ACHN (cell line): ENCODE results near the gene AKT2.

Experiments used
- DNase-seq: peaks from one replicate; pipeline ENCODE4 v3.0.0-alpha.2; 2015
- in situ Hi-C: cut with HindIII; loops from 2 replicates; pipeline ENCODE4 v1.10.0; 2017; ENCODE audit warnings: low sequenced_read_pairs, low pct_ligation_motif_present, low pct_unique_long_range_greater_than_20kb

The AKT2 gene

GRCh38 chr19:40262422-40262821, 22.7 kb downstream of the AKT2 start:
- no peak for DNase-seq
- in situ Hi-C loops, result no loop called here

- no peak for DNase-seq
- in situ Hi-C loops, result no loop called here
Measured at GRCh38 chr19:40261631-40262030, 23.5 kb downstream of the AKT2 start.

GRCh38 chr19:40257096-40257517, 28.0 kb downstream of the AKT2 start:
- no peak for DNase-seq
- in situ Hi-C loops, result no loop called here

- in situ Hi-C loops, result no loop called here
- DNase-seq, result no peak
Measured at GRCh38 chr19:40256512-40256911, 28.6 kb downstream of the AKT2 start.

- in situ Hi-C loops, result no loop called here
- no peak for DNase-seq
Measured at GRCh38 chr19:40255619-40256166, 29.5 kb downstream of the AKT2 start.

- in situ Hi-C loops, result no loop called here
- DNase-seq, result no peak
Measured at GRCh38 chr19:40254714-40255418, 30.3 kb downstream of the AKT2 start.

GRCh38 chr19:40253611-40254092, 31.5 kb downstream of the AKT2 start:
- in situ Hi-C loops, result no loop called here
- no peak for DNase-seq

- no peak for DNase-seq
- in situ Hi-C loops, result no loop called here
Measured at GRCh38 chr19:40252395-40252794, 32.8 kb downstream of the AKT2 start.

- in situ Hi-C loops, result no loop called here
- DNase-seq, result no peak
Measured at GRCh38 chr19:40251991-40252390, 33.2 kb downstream of the AKT2 start.

GRCh38 chr19:40251244-40251643, 33.9 kb downstream of the AKT2 start:
- in situ Hi-C loops, result no loop called here
- no peak for DNase-seq

- in situ Hi-C loops, result no loop called here
- no peak for DNase-seq
Measured at GRCh38 chr19:40249781-40250180, 35.4 kb downstream of the AKT2 start.

GRCh38 chr19:40249201-40249600, 35.9 kb downstream of the AKT2 start:
- in situ Hi-C loops, result no loop called here

GRCh38 chr19:40247735-40248262, 37.3 kb downstream of the AKT2 start:
- in situ Hi-C loops, result no loop called here
- no peak for DNase-seq

More at GRCh38 chr19:40249201-40249600, 35.9 kb downstream of the AKT2 start:
- DNase-seq, result no peak

GRCh38 chr19:40247178-40247577, 38.0 kb downstream of the AKT2 start:
- DNase-seq, result no peak
- in situ Hi-C loops, result no loop called here

- in situ Hi-C loops, result no loop called here
- DNase-seq, result no peak
Measured at GRCh38 chr19:40246292-40247073, 38.7 kb downstream of the AKT2 start.

GRCh38 chr19:40245506-40246128, 39.5 kb downstream of the AKT2 start:
- DNase-seq, result no peak
- in situ Hi-C loops, result no loop called here

GRCh38 chr19:40244579-40245317, 40.4 kb downstream of the AKT2 start:
- no peak for DNase-seq
- in situ Hi-C loops, result no loop called here

- in situ Hi-C loops, result no loop called here
Measured at GRCh38 chr19:40243181-40243580, 42.0 kb downstream of the AKT2 start.

More at GRCh38 chr19:40243181-40243580, 42.0 kb downstream of the AKT2 start:
- peak; percentile 7 for DNase-seq
